ENCODE results near the gene SLC24A3. TPM values are rescaled to one million over a fixed set of nuclear protein-coding genes. Genes with fewer than 3 reads are reported as not detected.
A peak's percentile ranks its signal among the peaks of the same experiment; 100 is the strongest.

SLC24A3 gene
- total RNA-seq, 1 experiment from 2014 or later = 46.0 TPM

DNA sequence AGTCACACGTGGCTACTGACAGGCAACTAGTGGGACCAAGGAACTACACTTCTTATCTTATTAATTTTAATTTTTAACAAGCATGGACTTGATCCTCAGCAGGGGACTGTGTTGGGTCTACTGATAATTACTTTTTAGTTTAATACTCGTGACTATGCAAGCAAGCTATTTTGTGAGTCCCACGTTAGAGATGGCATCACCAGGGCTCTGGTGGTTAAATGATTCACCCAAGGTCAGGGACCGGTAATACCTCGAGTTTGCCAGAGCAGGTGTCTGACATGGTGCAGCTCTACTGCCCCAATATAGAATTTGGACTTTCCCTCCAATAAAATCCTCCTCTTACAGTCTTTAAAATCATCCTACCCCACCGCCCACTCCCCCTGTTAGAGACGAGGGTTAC, 447.0 kb downstream of the SLC24A3 start:
- no peaks in the 10 kb centered on the region for H3K36me3 ChIP-seq (ENCODE audit: insufficient read depth, low read length, poor library complexity, severe bottlenecking)
- ChIA-PET CTCF (no interaction called here), POLR2A (ENCODE audit: low non-redundant PET) (interaction anchor here (0.5 kb wide), 1 partner anchor 926 kb away, joined by 3 read pairs; no protein-coding TSS in a partner anchor)
- intact Hi-C loops (cut with micrococcal nuclease; ENCODE audit: unreplicated experiment) = no loop called here
- H3K27ac ChIP-seq (ENCODE audit: low read depth, low read length, poor library complexity, severe bottlenecking) = no peak overlapping the region
- H3K27me3 ChIP-seq (replicated peaks; ENCODE audit: insufficient read depth, low read depth, low read length, poor library complexity) = no peaks in the 10 kb centered on the region
- no peaks in the 10 kb centered on the region for H3K9me3 ChIP-seq (ENCODE audit: low read depth, low read length, poor library complexity, severe bottlenecking)
- no peak overlapping the region for H3K4me3 ChIP-seq (ENCODE audit: low read depth, low read length, poor library complexity, severe bottlenecking)
- no TSS peak for BruUV-seq (replicated peaks)
- no peak for DNase-seq (ENCODE audit: low spot score)
- TF ChIP-seq, protein P1, sequence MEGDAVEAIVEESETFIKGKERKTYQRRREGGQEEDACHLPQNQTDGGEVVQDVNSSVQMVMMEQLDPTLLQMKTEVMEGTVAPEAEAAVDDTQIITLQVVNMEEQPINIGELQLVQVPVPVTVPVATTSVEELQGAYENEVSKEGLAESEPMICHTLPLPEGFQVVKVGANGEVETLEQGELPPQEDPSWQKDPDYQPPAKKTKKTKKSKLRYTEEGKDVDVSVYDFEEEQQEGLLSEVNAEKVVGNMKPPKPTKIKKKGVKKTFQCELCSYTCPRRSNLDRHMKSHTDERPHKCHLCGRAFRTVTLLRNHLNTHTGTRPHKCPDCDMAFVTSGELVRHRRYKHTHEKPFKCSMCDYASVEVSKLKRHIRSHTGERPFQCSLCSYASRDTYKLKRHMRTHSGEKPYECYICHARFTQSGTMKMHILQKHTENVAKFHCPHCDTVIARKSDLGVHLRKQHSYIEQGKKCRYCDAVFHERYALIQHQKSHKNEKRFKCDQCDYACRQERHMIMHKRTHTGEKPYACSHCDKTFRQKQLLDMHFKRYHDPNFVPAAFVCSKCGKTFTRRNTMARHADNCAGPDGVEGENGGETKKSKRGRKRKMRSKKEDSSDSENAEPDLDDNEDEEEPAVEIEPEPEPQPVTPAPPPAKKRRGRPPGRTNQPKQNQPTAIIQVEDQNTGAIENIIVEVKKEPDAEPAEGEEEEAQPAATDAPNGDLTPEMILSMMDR (conservative IDR thresholded peaks at IDR 0.05; ENCODE audit: low read depth, low read length) = no peak
- H3K4me1 ChIP-seq (ENCODE audit: insufficient read depth, low read length, poor library complexity, severe bottlenecking) = peaks cover 43% of the 10 kb centered on the region

DNA sequence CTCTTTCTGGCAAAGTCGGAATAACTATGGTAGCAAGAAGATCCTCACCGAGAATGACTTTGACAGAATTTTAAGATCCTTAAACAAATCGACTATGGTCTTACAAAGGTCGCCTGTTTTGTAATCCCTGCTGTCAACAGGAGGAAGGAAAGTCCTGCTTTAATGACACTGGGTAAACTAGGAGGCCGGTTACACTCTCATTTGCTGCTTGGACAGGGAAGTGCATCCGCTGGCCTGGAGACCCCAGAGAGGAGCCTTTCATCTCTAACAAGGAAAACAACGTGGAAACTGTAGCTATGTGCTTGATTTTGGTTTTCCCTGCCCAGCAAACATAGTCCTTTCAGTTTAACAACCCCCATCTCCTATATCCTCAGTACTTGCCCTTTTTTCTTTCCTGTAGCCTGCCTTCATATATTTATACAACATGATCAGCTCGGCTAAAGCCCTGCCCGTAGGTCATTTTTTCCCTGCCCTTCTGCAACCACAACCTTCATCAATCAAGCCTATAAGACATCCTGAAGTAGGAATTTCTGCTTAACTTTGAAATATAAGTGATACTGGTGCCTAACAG, 448.5 kb downstream of the SLC24A3 start:
- peaks cover 43% of the 10 kb centered on the region for H3K4me1 ChIP-seq (ENCODE audit: insufficient read depth, low read length, poor library complexity, severe bottlenecking)
- H3K27me3 ChIP-seq (replicated peaks; ENCODE audit: insufficient read depth, low read depth, low read length, poor library complexity) = no peaks in the 10 kb centered on the region
- ChIA-PET POLR2A (ENCODE audit: low non-redundant PET) (no interaction called here), CTCF (interaction anchor here (0.6 to 2.6 kb wide), 3 partner anchors 32 to 1029 kb away, joined by 4 to 8 read pairs (median 6); partner anchors contain the start of gene RIN2)
- no peak overlapping the region for H3K4me3 ChIP-seq (ENCODE audit: low read depth, low read length, poor library complexity, severe bottlenecking)
- H3K9me3 ChIP-seq (ENCODE audit: low read depth, low read length, poor library complexity, severe bottlenecking) = no peaks in the 10 kb centered on the region
- BruUV-seq (replicated peaks) = no TSS peak
- no peaks in the 10 kb centered on the region for H3K36me3 ChIP-seq (ENCODE audit: insufficient read depth, low read length, poor library complexity, severe bottlenecking)
- no peak for DNase-seq (ENCODE audit: low spot score)
- H3K27ac ChIP-seq (ENCODE audit: low read depth, low read length, poor library complexity, severe bottlenecking) = peak overlapping the region; percentile 45
- intact Hi-C loops (cut with micrococcal nuclease; ENCODE audit: unreplicated experiment) = loop anchor here (5.0 kb wide), 4 partner anchors 74 to 1029 kb away; no protein-coding TSS in a partner anchor
- TF ChIP-seq, protein P1 (conservative IDR thresholded peaks at IDR 0.05; ENCODE audit: low read depth, low read length) = no peak
- no peak for TF ChIP-seq EZH2 (IDR thresholded peaks at IDR 0.05; ENCODE audit: borderline replicate concordance, low read depth, low read length, poor library complexity, severe bottlenecking)

DNA sequence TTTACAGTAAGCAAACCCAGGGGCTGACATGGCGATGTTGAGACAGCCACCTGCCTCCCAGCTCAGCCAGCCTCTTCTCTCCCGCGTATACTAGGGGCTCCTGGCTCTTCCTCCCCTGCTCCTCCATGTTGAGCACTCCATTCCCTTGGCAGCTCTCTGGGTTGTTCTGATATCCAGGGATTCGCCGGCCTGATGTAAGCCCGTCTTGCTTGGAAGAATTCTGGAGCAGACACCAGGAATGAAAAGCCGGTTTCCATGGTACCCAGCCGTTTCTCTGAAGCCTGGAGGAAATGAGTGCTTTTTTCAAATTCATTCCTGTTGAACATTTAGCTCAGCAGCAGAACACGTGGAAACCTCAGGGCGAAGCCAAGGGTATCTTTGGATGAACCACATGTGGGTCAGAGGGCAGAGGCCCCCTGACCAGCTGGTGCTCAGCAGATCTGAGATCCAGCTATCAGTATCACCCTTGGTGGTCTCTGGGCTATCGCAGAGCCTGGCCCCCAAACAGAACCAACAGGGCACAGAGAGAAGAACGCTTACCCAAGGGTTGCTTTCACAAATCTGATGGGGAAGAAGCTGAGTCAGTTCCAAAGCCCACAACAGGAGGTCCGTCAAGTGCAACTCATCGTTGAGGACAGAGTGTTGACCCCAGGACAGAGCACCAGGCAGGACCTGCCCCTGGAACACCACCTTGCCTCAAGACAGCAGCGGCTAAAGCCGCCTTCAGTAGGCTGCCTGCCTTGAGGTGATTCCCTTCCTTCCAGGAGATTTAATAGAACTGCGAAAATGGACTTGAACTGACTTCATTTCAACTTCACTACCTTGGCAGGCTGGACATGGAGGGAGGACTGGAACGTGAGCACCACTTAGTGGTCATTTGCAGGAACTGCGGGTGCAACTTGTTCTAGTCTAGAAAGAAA, 449.5 kb downstream of the SLC24A3 start:
- intact Hi-C loops (cut with micrococcal nuclease; ENCODE audit: unreplicated experiment) = loop anchor here (1.0 to 5.0 kb wide), 6 partner anchors 75 to 1030 kb away; no protein-coding TSS in a partner anchor
- Histone ChIP-seq H3K27ac (ENCODE audit: low read depth, low read length, poor library complexity, severe bottlenecking) (peak overlapping the region; percentile 45), H3K36me3 (ENCODE audit: insufficient read depth, low read length, poor library complexity, severe bottlenecking) (no peaks in the 10 kb centered on the region), H3K4me1 (ENCODE audit: insufficient read depth, low read length, poor library complexity, severe bottlenecking) (peaks cover 38% of the 10 kb centered on the region), H3K27me3 (replicated peaks; ENCODE audit: insufficient read depth, low read depth, low read length, poor library complexity) (no peaks in the 10 kb centered on the region), H3K9me3 (ENCODE audit: low read depth, low read length, poor library complexity, severe bottlenecking) (no peaks in the 10 kb centered on the region), H3K4me3 (ENCODE audit: low read depth, low read length, poor library complexity, severe bottlenecking) (no peak overlapping the region)
- peak; percentile 86 for DNase-seq (ENCODE audit: low spot score)
- BruUV-seq (replicated peaks) = TSS peak; percentile 69
- ChIA-PET POLR2A (ENCODE audit: low non-redundant PET) (interaction anchor here (0.6 kb wide), 1 partner anchor 35 kb away, joined by 3 read pairs; no protein-coding TSS in a partner anchor), CTCF (interaction anchor here (0.6 to 2.6 kb wide), 3 partner anchors 73 to 1030 kb away, joined by 4 to 8 read pairs (median 6); partner anchors contain the start of gene RIN2)
- no peak for TF ChIP-seq EZH2 (IDR thresholded peaks at IDR 0.05; ENCODE audit: borderline replicate concordance, low read depth, low read length, poor library complexity, severe bottlenecking)
- TF ChIP-seq, protein P1 (conservative IDR thresholded peaks at IDR 0.05; ENCODE audit: low read depth, low read length) = peak; percentile 98
